Measurements from ENCODE around the gene GPR160.
"Not testable (repeated sequence)": the region's sequence is repeated elsewhere in the genome, so short reads cannot be mapped to it uniquely, and the experiment has no call there.

The GPR160 gene

GRCh38 chr3:170076715-170077238, 39.0 kb downstream of the GPR160 start:
- DNase-seq: no peak

DNA sequence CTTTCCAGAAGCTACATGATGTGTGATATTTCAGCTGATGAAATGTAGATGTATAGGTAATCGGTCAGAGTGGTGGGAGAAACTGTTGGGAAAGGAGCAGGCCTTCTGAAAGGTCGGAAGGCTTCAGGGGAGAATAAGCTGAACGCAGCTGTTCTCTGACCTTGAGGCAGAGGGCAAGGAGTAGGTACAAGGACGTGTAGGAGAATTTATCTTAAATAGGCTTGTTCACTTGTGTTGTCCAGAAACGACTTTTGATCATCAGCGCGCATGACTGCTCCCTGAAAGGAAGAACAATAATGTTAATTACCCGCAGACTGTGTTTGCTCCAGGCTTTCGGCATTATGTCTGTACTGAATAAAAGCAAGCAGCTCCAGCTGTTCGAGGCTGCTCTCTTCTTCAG, 39.6 kb downstream of the GPR160 start:
- DNase-seq: no peak

DNA sequence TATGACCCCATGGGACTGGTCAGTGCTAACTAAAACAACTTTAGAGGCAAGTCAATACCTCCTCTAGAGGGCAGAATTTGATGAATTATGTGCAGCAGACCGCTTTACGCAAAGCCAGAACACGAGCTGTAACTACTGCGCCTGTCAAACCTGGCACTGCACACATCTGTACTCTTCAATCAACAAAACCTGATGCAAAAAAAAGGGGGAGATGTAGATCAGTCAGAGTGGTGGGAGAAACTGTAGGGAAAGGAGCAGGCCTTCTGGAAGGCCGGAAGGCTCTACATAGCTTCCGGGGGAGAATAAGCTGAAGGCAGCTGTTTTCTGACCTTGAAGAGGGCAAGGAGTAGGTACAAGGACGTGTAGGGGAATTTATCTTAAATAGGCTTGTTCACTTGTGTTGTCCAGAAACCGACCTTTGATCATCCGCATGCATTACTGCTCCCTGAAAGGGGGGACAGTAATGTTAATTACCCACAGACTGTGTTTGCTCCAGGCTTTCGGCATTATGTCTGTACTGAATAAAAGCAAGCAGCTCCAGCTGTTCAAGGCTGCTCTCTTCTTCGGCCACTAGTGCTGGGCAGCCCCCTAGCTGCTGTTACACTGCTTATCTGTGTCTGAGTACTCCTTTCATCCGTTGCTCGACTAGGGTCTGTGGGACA, 41.0 kb downstream of the GPR160 start:
- DNase-seq: no peak

DNA sequence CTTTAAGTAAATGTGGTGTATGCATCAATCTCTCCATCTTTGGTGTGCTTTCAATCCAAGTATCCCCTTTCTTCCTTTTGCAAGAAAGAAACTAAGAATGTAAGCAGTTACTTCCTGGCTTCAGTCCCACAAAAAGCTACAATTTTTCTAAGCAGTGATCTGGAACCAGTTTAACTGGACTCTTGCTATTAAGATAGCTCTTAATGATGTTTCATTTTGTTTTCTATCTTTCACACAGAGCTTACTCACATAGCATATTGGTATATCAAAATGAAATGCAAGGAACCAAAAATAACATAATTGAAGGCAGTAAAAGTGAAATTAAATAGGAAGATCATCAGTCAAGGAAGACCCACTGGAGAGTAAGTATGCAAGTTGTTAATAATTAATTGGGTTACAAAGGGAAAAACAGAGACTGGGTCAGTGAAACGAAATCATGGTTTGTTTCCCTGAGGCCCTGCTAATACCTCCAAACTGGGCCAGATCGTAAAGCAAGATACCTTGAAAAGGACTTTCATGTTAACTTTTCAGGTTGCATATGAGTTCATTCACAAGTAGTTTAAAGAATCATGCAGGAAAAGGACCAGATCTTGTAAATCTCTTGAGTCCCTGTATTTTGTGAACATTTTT, 41.9 kb downstream of the GPR160 start:
- no peak for DNase-seq

GRCh38 chr3:170080605-170081004, 42.8 kb downstream of the GPR160 start:
- DNase-seq: no peak

DNA sequence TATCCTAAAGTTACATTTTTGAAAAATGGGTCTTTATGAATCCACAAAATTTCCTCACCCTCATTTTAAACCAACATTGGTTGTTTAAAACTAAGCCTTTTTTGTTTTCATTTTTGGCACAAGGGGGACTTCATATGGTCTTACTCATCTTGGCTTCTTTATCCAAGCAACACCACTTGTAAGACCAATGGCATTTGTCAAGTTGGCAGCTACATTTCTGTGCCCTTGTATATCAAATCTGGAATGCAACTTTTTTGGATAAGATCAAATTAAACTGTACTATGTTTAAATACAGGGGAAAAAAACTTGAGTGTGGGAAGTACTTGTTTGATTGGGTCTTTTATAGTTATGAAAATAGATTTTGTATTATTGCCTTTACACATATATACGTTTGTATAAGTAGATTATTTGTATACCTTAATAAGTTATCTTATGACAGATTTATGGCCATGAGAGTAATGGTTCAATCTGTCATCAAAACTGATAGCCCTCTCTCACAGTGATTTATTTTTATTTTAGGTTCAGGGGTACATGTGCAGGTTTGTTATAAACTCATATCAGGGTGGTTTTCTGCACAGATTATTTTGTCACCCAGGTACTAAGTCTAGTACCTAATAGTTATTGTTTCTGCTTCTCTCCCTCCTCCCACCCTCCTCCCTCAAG, 43.4 kb downstream of the GPR160 start:
- no peak for DNase-seq

GRCh38 chr3:170083343-170083742, 45.5 kb downstream of the GPR160 start:
- DNase-seq: no peak

- DNase-seq: no peak
These were observed 47.6 kb downstream of the GPR160 start for GRCh38 chr3:170085396-170085795.

DNA sequence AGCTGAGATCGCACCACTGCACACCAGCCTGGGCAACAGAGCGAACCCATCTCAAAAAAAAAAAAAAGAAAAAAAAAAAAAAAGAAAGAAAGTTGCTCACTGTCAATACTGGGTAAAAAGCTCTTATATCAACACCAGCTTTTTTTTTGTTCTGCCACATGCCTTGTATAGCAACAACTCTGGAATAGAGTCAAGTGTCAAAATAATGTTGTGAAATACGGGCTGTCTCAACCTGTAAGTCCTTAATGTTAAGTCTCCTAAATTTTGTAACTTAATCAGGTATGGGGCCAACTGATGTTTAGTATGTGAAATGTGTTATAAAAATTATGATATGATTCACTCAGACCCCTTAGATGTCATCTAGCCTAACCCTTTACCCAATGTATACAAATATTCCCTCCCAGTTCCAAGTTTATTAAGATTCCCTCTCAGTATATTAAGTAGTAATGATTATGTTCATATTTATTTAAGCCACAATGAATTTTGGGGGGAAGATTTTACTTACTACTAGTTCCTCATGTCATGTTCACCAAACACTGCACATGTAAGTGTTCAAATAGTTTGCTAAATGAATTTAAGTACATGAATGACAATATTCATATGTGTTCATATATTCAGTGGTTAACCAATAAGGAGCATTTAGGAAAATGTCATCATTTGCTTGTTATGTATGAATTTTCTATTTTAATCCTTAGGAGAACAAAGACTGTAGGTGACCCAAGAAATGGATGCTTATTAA, 52.2 kb downstream of the GPR160 start:
- no peak for DNase-seq

DNA sequence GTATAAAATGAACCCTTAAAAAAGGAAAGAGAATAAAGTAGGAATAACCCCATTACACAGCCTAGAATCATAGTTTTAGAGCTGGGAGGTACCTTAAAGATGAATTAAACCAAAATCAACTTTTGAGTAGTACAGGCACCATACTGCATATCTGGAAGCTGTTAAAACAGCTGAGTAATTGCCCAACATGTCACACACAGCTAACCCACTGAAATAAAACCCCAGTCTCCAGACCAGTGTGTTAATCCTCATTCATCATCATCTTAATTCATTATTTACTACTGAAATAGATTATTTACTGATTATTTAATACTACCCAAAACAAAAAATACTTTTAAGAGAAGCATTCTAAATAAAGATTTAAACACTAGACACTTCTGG, 52.8 kb downstream of the GPR160 start:
- no peak for DNase-seq

- no peak for DNase-seq
These were observed 55.1 kb downstream of the GPR160 start for GRCh38 chr3:170092907-170093306.

- no peak for DNase-seq
These were observed 58.0 kb downstream of the GPR160 start for GRCh38 chr3:170095771-170096170.

DNA sequence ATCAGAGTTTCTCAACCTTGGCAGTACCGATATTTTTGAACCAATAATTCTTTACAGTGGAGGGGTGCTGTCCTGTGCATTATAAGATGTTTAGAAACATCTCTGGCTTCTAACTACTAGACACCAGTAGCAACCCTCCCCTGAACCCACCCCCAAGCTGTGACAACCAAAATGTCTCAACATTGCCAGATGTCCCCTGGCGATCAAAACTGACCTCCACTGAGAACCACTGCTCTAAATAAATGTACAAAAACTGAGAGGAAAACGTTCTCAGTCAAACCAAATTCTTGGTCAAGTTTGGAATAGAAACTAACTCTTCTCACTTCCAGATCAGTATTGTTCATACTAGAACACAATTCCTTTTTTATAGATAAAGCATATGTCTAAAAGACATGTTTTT, 58.5 kb downstream of the GPR160 start:
- no peak for DNase-seq

DNA sequence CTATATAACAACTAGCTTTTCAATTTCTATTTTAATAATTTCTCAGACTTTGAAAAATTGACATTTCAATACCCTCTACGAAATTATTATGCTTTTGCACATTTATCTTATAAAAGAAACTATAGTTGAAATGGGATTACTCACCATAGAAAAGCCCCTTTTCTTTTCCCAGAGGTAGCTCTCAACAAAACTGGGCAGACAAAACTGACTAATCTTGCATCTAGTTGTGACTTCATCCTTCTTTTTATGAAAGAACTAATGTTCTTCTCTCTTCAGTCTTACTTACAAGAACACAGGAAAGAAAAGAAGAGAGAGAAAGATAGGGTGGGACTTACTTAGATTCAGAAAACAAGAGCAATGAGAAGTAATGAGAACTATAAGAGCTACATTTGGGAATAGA, 61.0 kb downstream of the GPR160 start:
- DNase-seq: no peak

GRCh38 chr3:170100944-170101343, 63.1 kb downstream of the GPR160 start:
- no peak for DNase-seq

DNA sequence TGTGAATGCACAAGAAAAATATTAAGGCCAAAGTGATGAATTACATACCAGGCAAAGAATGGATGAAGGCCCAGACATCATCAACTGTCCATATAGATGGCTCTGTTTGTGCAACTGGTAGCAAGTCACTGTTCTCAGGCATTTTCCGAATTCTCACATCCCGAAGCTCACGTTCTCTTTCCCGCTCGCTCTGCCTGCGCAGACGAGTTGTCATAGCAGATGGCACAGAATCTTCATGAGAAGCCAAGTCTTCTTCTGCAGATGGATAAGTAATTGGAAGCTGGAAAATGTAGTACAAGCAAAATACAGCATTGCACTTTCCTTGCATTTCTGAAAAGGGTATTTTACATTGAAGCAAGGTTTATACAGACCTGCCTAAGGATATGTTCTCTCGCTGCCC, 64.6 kb downstream of the GPR160 start:
- no peak for DNase-seq

GRCh38 chr3:170107941-170108340, 70.1 kb downstream of the GPR160 start:
- no peak for DNase-seq

DNA sequence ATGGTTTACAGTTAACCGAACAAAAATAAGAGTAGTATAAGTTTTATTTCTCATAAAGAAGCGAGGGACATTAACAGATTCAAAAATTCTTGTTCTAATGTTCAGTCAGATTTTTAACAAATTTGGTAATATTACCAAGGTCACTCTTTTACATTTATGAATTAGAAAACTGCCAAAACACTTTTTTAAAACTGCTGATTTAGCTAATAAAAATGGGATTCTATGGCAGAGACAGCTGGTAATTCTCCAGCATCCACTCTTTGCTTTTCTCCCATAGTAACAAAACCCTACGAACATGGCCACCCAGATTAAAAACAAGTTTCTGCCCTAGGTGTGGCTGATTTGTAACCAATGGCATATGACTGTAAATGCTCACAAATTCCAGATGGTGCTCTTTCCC, 71.2 kb downstream of the GPR160 start:
- DNase-seq: no peak

DNA sequence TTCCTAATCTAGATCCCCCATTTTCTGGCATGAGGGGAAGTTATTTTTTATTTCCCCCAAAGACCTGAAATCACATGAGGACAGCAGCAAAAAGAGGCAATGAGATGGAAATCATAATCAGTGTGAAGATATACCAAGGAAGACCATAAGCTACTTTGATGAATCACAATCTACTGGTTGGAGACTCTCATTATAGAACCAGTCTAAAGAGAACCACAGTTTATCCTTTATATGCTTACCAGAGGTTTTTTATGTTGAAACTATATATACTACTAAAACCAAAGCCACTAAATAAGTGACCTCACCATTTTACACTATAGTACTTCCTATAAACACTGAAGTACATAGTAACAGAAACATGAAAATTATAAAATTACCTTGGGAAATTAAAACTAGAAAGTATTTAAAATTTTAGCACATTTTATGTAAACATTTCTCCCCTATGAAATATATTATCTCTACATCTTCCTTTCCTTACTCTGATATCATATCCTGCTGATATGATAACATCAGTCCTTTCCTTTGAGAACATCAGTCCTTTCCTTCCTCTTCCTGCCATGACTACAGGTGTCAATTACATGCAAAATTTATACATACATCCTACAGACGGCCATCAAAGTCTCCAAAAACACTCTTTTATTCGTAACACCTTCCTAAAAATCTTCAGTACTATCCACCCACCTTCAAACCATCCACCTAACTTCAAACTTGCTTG, 71.9 kb downstream of the GPR160 start:
- no peak for DNase-seq

- DNase-seq: no peak
These were observed 73.5 kb downstream of the GPR160 start for GRCh38 chr3:170111147-170111771.

GRCh38 chr3:170114165-170114564, 76.4 kb downstream of the GPR160 start:
- DNase-seq: not testable (repeated sequence)

DNA sequence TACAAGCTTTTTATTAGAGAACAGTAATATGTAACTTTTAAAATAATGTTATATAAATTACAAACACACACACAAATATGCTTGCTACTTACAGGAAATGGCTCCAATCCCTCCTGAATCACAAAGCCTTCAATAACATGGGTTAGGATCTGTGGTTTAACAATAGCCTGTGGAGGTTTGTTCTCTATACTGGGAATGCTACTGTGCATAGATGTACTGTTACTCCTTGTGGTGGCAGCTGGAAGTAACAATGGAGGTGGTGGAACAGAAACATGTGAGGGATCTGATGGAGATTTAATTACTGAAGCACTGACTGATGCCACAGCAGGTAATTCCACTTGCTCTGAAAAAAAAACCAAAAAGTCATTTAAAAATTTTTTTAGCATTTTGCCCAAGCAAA, 79.3 kb downstream of the GPR160 start:
- DNase-seq: no peak
